22Rv1 (cell line): ENCODE results near the gene ARHGAP31.

Source experiments
- ZFX ChIP-seq: fragments of 450-650 bp; IDR thresholded peaks from 2 replicates; pipeline ENCODE4 v1.6.1; 2017; ENCODE audit warnings: antibody characterized with exemption, borderline replicate concordance
- TF ChIP-seq, protein P1 (sequence below): fragments of 450-650 bp; IDR thresholded peaks from 2 replicates; pipeline ENCODE4 v1.5.1; 2017; ENCODE audit warnings: mild to moderate bottlenecking

GRCh38 chr3:119293871-119294695 is at the start of gene ARHGAP31:
- TF ChIP-seq, protein P1, sequence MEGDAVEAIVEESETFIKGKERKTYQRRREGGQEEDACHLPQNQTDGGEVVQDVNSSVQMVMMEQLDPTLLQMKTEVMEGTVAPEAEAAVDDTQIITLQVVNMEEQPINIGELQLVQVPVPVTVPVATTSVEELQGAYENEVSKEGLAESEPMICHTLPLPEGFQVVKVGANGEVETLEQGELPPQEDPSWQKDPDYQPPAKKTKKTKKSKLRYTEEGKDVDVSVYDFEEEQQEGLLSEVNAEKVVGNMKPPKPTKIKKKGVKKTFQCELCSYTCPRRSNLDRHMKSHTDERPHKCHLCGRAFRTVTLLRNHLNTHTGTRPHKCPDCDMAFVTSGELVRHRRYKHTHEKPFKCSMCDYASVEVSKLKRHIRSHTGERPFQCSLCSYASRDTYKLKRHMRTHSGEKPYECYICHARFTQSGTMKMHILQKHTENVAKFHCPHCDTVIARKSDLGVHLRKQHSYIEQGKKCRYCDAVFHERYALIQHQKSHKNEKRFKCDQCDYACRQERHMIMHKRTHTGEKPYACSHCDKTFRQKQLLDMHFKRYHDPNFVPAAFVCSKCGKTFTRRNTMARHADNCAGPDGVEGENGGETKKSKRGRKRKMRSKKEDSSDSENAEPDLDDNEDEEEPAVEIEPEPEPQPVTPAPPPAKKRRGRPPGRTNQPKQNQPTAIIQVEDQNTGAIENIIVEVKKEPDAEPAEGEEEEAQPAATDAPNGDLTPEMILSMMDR = no peak
- TF ChIP-seq ZFX = no peak
